ENCODE measurements around the gene ZNF627. TPM values are rescaled to one million over a fixed set of nuclear protein-coding genes. Genes with fewer than 3 reads are reported as not detected.
A peak's percentile ranks its signal among the peaks of the same experiment; 100 is the strongest.

The ZNF627 gene
- total RNA-seq (10 to 100 TPM; 10.5 to 12.3 TPM), polyA plus RNA-seq (ENCODE audit: insufficient read length in 6 of 6) (10 to 100 TPM; 31.9 to 42.4 (median 35.4) TPM)
- long read RNA-seq, donor 1, transcript ZNF627-201 (4 exons, 2,840 nt), result major isoform, 11 of 16 reads
- long read RNA-seq, donor 1, partial matches to known transcripts, result 0 of 16 reads
- long read RNA-seq, donor 1, other reads (novel, unspliced or antisense), result 5 of 16 reads
- long read RNA-seq, donor 2, transcript ZNF627-201 (4 exons, 2,840 nt), result major isoform, 10 of 10 reads
- long read RNA-seq, donor 2, partial matches to known transcripts, result 0 of 10 reads
- long read RNA-seq, donor 2, other reads (novel, unspliced or antisense), result 0 of 10 reads
- long read RNA-seq, donor 3, transcript ZNF627-201 (4 exons, 2,840 nt), result major isoform, 15 of 15 reads
- long read RNA-seq, donor 3, partial matches to known transcripts, result 0 of 15 reads
- long read RNA-seq, donor 3, other reads (novel, unspliced or antisense), result 0 of 15 reads
- long read RNA-seq, donor 4, transcript ZNF627-201 (4 exons, 2,840 nt), result major isoform, 6 of 9 reads
- long read RNA-seq, donor 4, partial matches to known transcripts, result 0 of 9 reads
- long read RNA-seq, donor 4, other reads (novel, unspliced or antisense), result 3 of 9 reads
- long read RNA-seq, donor 5, transcript ZNF627-201 (4 exons, 2,840 nt), result major isoform, 10 of 23 reads
- long read RNA-seq, donor 5, partial matches to known transcripts, result 13 of 23 reads
- long read RNA-seq, donor 5, other reads (novel, unspliced or antisense), result 0 of 23 reads
- long read RNA-seq, donor 6, transcript ZNF627-201 (4 exons, 2,840 nt), result major isoform, 20 of 20 reads
- long read RNA-seq, donor 6, partial matches to known transcripts, result 0 of 20 reads
- long read RNA-seq, donor 6, other reads (novel, unspliced or antisense), result 0 of 20 reads
- long read RNA-seq, donor 7, partial matches to known transcripts, result 0 of 4 reads
- long read RNA-seq, donor 7, other reads (novel, unspliced or antisense), result 0 of 4 reads
- long read RNA-seq, donor 8, transcript ZNF627-201 (4 exons, 2,840 nt), result major isoform, 6 of 6 reads
- long read RNA-seq, donor 8, partial matches to known transcripts, result 0 of 6 reads
- long read RNA-seq, donor 8, other reads (novel, unspliced or antisense), result 0 of 6 reads
- long read RNA-seq, donor 9, result 0 reads
- long read RNA-seq, donor 10, partial matches to known transcripts, result 0 of 2 reads
- long read RNA-seq, donor 10, other reads (novel, unspliced or antisense), result 2 of 2 reads
- long read RNA-seq, donor 11, result 0 reads
- long read RNA-seq, donor 12, transcript ZNF627-201 (4 exons, 2,840 nt), result major isoform, 10 of 12 reads
- long read RNA-seq, donor 12, partial matches to known transcripts, result 0 of 12 reads
- long read RNA-seq, donor 12, other reads (novel, unspliced or antisense), result 0 of 12 reads

GRCh38 chr19:11597202-11598102 is at the start of gene ZNF627:
Gene ZNF627 (plus strand): TSS chr19:11597483. CDS start chr19:11597628, 145 bp downstream.
- intact Hi-C loops (cut with DNase I), result no loop called here

DNA sequence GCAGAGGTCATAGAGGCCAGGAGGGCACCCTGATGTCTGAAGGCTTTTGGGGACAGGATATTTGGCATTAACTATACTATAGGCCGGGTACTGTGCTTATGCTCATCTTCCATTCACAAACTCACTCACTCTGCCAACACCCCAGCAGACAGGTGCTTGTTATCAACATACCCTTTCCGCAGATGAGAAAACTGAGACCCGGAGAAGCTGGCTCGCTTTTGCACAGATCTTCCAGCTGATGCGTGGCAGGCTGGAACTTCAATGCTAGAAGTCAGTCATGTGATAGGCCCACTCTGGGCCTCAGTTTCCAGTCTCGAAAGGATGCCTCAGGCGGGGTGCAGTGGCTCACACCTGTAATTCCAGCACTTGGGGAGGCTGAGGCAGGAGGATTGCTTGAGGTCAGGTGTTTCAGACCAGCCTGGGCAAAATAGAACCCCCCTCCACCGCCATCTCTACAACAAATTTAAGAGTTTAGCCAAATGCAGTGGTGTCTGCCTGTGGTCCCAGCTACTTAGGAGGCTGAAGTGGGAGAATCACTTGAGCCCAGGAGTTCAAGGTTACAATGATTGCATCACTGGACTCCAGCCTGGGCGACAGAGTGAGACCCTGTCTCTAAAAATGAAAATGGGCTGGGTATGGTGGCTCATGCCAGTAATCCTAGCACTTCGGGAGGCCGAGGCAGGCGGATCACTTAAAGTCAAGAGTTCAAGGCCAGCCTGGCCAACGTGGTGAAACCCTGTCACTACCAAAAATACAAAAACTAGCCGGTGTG is 49.2 kb upstream of the ZNF627 start:
- Histone ChIP-seq H3K36me3 (peaks cover 0 to 19% of the 10 kb centered on the region in 2 donors), H3K27me3 (no peaks in the 10 kb centered on the region), H3K27ac (no peak overlapping the region), H3K4me1 (no peaks in the 10 kb centered on the region), H3K9me3 (no peaks in the 10 kb centered on the region), H3K4me3 (no peak overlapping the region)
- TF ChIP-seq, protein P1, sequence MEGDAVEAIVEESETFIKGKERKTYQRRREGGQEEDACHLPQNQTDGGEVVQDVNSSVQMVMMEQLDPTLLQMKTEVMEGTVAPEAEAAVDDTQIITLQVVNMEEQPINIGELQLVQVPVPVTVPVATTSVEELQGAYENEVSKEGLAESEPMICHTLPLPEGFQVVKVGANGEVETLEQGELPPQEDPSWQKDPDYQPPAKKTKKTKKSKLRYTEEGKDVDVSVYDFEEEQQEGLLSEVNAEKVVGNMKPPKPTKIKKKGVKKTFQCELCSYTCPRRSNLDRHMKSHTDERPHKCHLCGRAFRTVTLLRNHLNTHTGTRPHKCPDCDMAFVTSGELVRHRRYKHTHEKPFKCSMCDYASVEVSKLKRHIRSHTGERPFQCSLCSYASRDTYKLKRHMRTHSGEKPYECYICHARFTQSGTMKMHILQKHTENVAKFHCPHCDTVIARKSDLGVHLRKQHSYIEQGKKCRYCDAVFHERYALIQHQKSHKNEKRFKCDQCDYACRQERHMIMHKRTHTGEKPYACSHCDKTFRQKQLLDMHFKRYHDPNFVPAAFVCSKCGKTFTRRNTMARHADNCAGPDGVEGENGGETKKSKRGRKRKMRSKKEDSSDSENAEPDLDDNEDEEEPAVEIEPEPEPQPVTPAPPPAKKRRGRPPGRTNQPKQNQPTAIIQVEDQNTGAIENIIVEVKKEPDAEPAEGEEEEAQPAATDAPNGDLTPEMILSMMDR (IDR thresholded peaks at IDR 0.05), result no peak
- intact Hi-C loops (cut with DNase I), result no loop called here
- DNase-seq (no peak), ATAC-seq (no peak)

More at GRCh38 chr19:11597202-11598102, at the start of gene ZNF627:
- ATAC-seq, result peak; percentile 99
- TF ChIP-seq, protein P1 (IDR thresholded peaks at IDR 0.05), result peak in 1 of 2 donors; percentile 38
- Histone ChIP-seq H3K4me3 (peak within 1 kb of the TSS; percentile 83 to 90), H3K27ac (peak within 1 kb of the TSS; percentile 88 to 93), H3K27me3 (no peaks in the 10 kb centered on the region), H3K9me3 (no peaks in the 10 kb centered on the region), H3K4me1 (peaks cover 11 to 31% of the 10 kb centered on the region in 2 donors), H3K36me3 (no peaks in the 10 kb centered on the region)
- DNase-seq, result peak; percentile 96 to 99 (median 98)

- intact Hi-C loops (cut with DNase I), result no loop called here
- H3K4me3 ChIP-seq, result no peak overlapping the region
- TF ChIP-seq, protein P1 (IDR thresholded peaks at IDR 0.05), result no peak
- H3K4me1 ChIP-seq, result no peaks in the 10 kb centered on the region
- no peaks in the 10 kb centered on the region for H3K27me3 ChIP-seq
- no peak for ATAC-seq
- no peak overlapping the region for H3K27ac ChIP-seq
- peaks cover 0 to 31% of the 10 kb centered on the region in 2 donors for H3K36me3 ChIP-seq
- H3K9me3 ChIP-seq, result no peaks in the 10 kb centered on the region
- no peak for DNase-seq
These were observed 47.8 kb upstream of the ZNF627 start for GRCh38 chr19:11549386-11549953.

Measured in left lung (tissue), 14 donors.